ENCODE data around the gene TRIM42. TPM values are rescaled to one million over a fixed set of nuclear protein-coding genes. Genes with fewer than 3 reads are reported as not detected.

The TRIM42 gene
- total RNA-seq, 1 donor from 2014 or later = not detected

- Mint-ChIP-seq H3K9me3 (ENCODE audit: unreplicated experiment) (peaks cover 4% of the 10 kb centered on the region), H3K27me3 (ENCODE audit: unreplicated experiment) (no peaks in the 10 kb centered on the region), H3K4me3 (ENCODE audit: unreplicated experiment) (no peak overlapping the region), H3K4me1 (ENCODE audit: low read depth, unreplicated experiment) (peaks cover 9% of the 10 kb centered on the region), H3K27ac (ENCODE audit: unreplicated experiment) (peak overlapping the region; percentile 38), H3K36me3 (ENCODE audit: unreplicated experiment) (no peaks in the 10 kb centered on the region)
- DNase-seq = no peak
- TF ChIP-seq CTCF (IDR thresholded peaks at IDR 0.05; ENCODE audit: partially characterized antibody, unreplicated experiment) = no peak
Measured at GRCh38 chr3:140712301-140712700, 34.4 kb downstream of the TRIM42 start.

GRCh38 chr3:140715035-140715434 lies 37.2 kb downstream of the TRIM42 start:
- peaks cover 19% of the 10 kb centered on the region for H3K4me1 Mint-ChIP-seq (ENCODE audit: low read depth, unreplicated experiment)
- H3K27me3 Mint-ChIP-seq (ENCODE audit: unreplicated experiment) = no peaks in the 10 kb centered on the region
- DNase-seq = no peak
- H3K36me3 Mint-ChIP-seq (ENCODE audit: unreplicated experiment) = no peaks in the 10 kb centered on the region
- no peak for TF ChIP-seq CTCF (IDR thresholded peaks at IDR 0.05; ENCODE audit: partially characterized antibody, unreplicated experiment)
- no peak overlapping the region for H3K27ac Mint-ChIP-seq (ENCODE audit: unreplicated experiment)
- no peak overlapping the region for H3K4me3 Mint-ChIP-seq (ENCODE audit: unreplicated experiment)
- H3K9me3 Mint-ChIP-seq (ENCODE audit: unreplicated experiment) = peaks cover 1% of the 10 kb centered on the region

GRCh38 chr3:140717921-140718320 lies 40.1 kb downstream of the TRIM42 start:
- H3K36me3 Mint-ChIP-seq (ENCODE audit: unreplicated experiment) = no peaks in the 10 kb centered on the region
- no peak for DNase-seq
- H3K27ac Mint-ChIP-seq (ENCODE audit: unreplicated experiment) = no peak overlapping the region
- no peaks in the 10 kb centered on the region for H3K27me3 Mint-ChIP-seq (ENCODE audit: unreplicated experiment)
- H3K9me3 Mint-ChIP-seq (ENCODE audit: unreplicated experiment) = peaks cover 1% of the 10 kb centered on the region
- TF ChIP-seq CTCF (IDR thresholded peaks at IDR 0.05; ENCODE audit: partially characterized antibody, unreplicated experiment) = no peak
- H3K4me3 Mint-ChIP-seq (ENCODE audit: unreplicated experiment) = no peak overlapping the region
- peaks cover 20% of the 10 kb centered on the region for H3K4me1 Mint-ChIP-seq (ENCODE audit: low read depth, unreplicated experiment)

GRCh38 chr3:140719841-140720614 lies 42.2 kb downstream of the TRIM42 start:
- Mint-ChIP-seq H3K9me3 (ENCODE audit: unreplicated experiment) (peaks cover 1% of the 10 kb centered on the region), H3K4me3 (ENCODE audit: unreplicated experiment) (peak overlapping the region; percentile 53)
- DNase-seq = peak; percentile 17

More at GRCh38 chr3:140719841-140720614, 42.2 kb downstream of the TRIM42 start:
- peaks cover 17% of the 10 kb centered on the region for H3K4me1 Mint-ChIP-seq (ENCODE audit: low read depth, unreplicated experiment)
- peak overlapping the region; percentile 80 for H3K27ac Mint-ChIP-seq (ENCODE audit: unreplicated experiment)
- no peak for TF ChIP-seq CTCF (IDR thresholded peaks at IDR 0.05; ENCODE audit: partially characterized antibody, unreplicated experiment)
- H3K27me3 Mint-ChIP-seq (ENCODE audit: unreplicated experiment) = no peaks in the 10 kb centered on the region
- no peaks in the 10 kb centered on the region for H3K36me3 Mint-ChIP-seq (ENCODE audit: unreplicated experiment)

Measured in glutamatergic neuron (in vitro differentiated cells).